Ovary (tissue), 9 donors: ENCODE data around the gene STMN3. TPM values are rescaled to one million over a fixed set of nuclear protein-coding genes. Genes with fewer than 3 reads are reported as not detected.

Experiments
- DNase-seq, 5 donors: peaks; one replicate each; pipeline ENCODE4 v3.0.0-alpha.2; 2019 to 2020
- H3K27ac ChIP-seq, 2 donors: fragments of 200-600 bp; one replicate each; pipeline versions ENCODE4 v1.5.1 to v1.8.0; 2019 to 2022
- H3K27me3 ChIP-seq: fragments of 200-600 bp; one replicate; pipeline ENCODE4 v1.8.0; 2022
- H3K36me3 ChIP-seq: fragments of 200-600 bp; sonication (generic); one replicate; pipeline ENCODE4 v1.5.1; 2019
- H3K4me1 ChIP-seq: one replicate; pipeline ENCODE4 v1.8.1; 2013; ENCODE audit warnings: mild to moderate bottlenecking, moderate library complexity; ENCODE audit not compliant: insufficient read depth
- H3K4me3 ChIP-seq: fragments of 200-600 bp; sonication (generic); one replicate; pipeline ENCODE4 v1.5.1; 2017
- H3K9me3 ChIP-seq, 2 donors: fragments of 200-600 bp in 1 of 2; sonication (generic) in 1 of 2; one replicate each; pipeline versions ENCODE4 v1.5.1 to v1.8.1; 2013 to 2019; ENCODE audit warnings: mild to moderate bottlenecking in 1 of 2, moderate library complexity in 1 of 2
- EP300 ChIP-seq: sonication (generic); formaldehyde crosslinking; IDR thresholded peaks from one replicate; pipeline ENCODE4 v1.6.1; 2017; ENCODE audit warnings: antibody characterized with exemption
- POLR2A ChIP-seq: fragments of 450-650 bp; IDR thresholded peaks from one replicate; pipeline ENCODE4 v1.6.1; 2017; ENCODE audit warnings: antibody characterized with exemption, mild to moderate bottlenecking, moderate library complexity
- WGBS, 3 donors: extraction: QIAGEN DNeasy Blood & Tissue Kit in 1 of 3; methylation state at CpG; one replicate each; pipeline versions ENCODE4 v1.1.5 to v1.1.7; 2013 to 2017; 5-methylcytosine and 5-hydroxymethylcytosine counted together
- intact Hi-C, 4 donors: fragments of 100-400 bp; cut with DNase I; formaldehyde crosslinking; loops; one replicate each; pipeline versions ENCODE4 v1.11.0 to v1.15.1; 2022 to 2023
- polyA plus RNA-seq, 2 donors: library from polyadenylated mRNA; stranded (reverse); fragments of 200-250 nt in 1 of 2; fragments of 350-450 nt in 1 of 2; fragmentation: Illumina TruSeq in 1 of 2; extraction: RNeasy Lipid Tissue Mini Kit (QIAGEN cat#74804) in 1 of 2; gene quantifications; one replicate each; pipeline ENCODE4 v1.2.3, GENCODE V29; 2013 to 2014
- total RNA-seq, 7 donors: library from RNA; depleted of rRNA in 2 of 7; stranded (reverse); fragments of >200 nt in 2 of 7; fragmentation: NEBNext Ultra II Directional in 3 of 7; extraction: Animal tissue kit (Norgen Biotek cat#: 25700) in 3 of 7; gene quantifications; one replicate each; pipeline versions ENCODE4 v1.1.0 to v1.2.4, GENCODE V29; 2016 to 2023
- TF ChIP-seq, protein P1 (sequence below), 3 donors: fragments of 450-650 bp in 2 of 3; fragments of 200-600 bp in 1 of 3; IDR thresholded peaks; one replicate each; pipeline versions ENCODE4 v1.5.1 to v1.8.0; 2016 to 2022; ENCODE audit warnings: antibody characterized with exemption in 3 of 3, mild to moderate bottlenecking in 1 of 3
- donor health status: DM: no; HTN: no; CAD: no; lungs with moderate emphysema.
- donor health status: DM: no; HTN: no; CAD: no.
- donor health status: Bipolar disorder and iron deficiency.
- donor health status: DM: yes; HTN: yes; CAD: no.
- donor health status: DM: no; HTN: no; CAD: no.
- donor health status: DM: yes; HTN: yes; CAD: no.

STMN3 gene
- total and polyA plus RNA-seq, 9 donors, result 7.4 to 91.1 (median 58.7) TPM

DNA sequence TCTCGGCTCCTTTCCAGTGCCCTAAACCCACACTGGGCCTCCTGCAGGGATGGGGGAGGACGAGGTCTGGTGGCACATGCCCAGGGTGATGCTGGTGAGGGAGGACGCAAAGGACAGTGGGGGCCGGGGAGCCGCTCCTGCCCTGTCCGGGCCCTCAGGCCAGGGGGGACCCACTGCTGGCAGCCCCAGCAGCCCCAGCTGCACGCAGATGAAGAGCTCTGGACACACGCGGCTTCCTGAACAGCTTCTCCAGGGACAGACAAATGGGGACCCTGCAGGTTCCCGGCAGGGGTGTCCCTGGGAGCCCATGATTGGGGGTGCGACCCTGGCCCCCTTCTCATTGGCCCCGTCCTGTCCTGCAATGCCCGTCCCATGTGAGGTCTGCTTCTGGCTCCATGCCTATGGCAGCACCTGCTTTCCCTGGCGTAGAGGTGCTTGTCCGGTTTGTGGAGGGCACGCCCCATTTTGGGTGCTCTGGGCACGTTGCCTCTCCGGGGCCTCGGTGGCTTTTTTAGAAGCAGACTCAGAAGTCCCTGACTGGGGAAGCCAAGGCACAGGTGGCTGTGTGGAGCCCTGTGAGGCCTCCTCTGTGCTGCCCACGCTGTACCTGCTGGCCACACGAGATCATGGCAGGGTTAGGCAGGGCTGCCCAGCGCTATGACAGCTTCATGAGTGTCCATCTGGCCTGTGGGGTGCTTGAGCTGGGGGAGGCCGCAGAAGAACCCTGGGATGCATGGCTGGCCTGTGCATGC is 27.8 kb upstream of the STMN3 start:
- DNase-seq, result no peak
- intact Hi-C loops, result no loop called here
- WGBS, 3 donors, result 91 to 95% (median 94%) methylated on average over 18 to 23 of the region's 23 CpGs
- H3K9me3 ChIP-seq, result no peaks in the 10 kb centered on the region
- H3K4me3 ChIP-seq, result no peak overlapping the region
- no peaks in the 10 kb centered on the region for H3K27me3 ChIP-seq
- H3K27ac ChIP-seq, result no peak overlapping the region
- no peak for TF ChIP-seq EP300
- TF ChIP-seq, protein P1, sequence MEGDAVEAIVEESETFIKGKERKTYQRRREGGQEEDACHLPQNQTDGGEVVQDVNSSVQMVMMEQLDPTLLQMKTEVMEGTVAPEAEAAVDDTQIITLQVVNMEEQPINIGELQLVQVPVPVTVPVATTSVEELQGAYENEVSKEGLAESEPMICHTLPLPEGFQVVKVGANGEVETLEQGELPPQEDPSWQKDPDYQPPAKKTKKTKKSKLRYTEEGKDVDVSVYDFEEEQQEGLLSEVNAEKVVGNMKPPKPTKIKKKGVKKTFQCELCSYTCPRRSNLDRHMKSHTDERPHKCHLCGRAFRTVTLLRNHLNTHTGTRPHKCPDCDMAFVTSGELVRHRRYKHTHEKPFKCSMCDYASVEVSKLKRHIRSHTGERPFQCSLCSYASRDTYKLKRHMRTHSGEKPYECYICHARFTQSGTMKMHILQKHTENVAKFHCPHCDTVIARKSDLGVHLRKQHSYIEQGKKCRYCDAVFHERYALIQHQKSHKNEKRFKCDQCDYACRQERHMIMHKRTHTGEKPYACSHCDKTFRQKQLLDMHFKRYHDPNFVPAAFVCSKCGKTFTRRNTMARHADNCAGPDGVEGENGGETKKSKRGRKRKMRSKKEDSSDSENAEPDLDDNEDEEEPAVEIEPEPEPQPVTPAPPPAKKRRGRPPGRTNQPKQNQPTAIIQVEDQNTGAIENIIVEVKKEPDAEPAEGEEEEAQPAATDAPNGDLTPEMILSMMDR (IDR thresholded peaks at IDR 0.05), result no peak
- no peak for TF ChIP-seq POLR2A
- H3K4me1 ChIP-seq, result no peaks in the 10 kb centered on the region
- H3K36me3 ChIP-seq, result no peaks in the 10 kb centered on the region

DNA sequence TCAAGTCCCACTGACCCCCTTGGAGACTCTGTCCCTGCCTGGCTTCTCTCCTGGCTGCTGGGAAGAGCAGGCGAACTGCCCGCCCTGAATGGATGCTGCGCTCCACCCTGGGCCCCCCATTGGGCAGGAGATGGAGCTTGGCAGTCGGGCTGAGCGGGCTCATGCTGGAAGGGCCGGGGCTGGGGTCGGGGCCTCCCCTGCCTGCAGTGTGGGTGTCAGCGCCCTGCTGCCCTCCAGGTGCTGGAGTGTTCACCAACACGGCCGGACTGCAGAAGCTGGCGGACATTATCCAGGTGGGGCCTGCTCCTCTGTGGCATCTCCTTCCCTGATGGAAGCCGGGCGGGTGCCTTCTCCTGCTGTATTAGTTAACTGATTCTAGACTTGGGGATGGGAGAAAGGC is 27.2 kb upstream of the STMN3 start:
- H3K4me3 ChIP-seq, result no peak overlapping the region
- no peaks in the 10 kb centered on the region for H3K27me3 ChIP-seq
- WGBS, 3 donors, result 92 to 95% (median 93%) methylated on average over 12 to 13 of the region's 13 CpGs
- DNase-seq, result no peak
- H3K9me3 ChIP-seq, result no peaks in the 10 kb centered on the region
- TF ChIP-seq, protein P1 (IDR thresholded peaks at IDR 0.05), result no peak
- TF ChIP-seq POLR2A, result no peak
- TF ChIP-seq EP300, result no peak
- no peaks in the 10 kb centered on the region for H3K4me1 ChIP-seq
- H3K27ac ChIP-seq, result no peak overlapping the region
- intact Hi-C loops, result no loop called here
- H3K36me3 ChIP-seq, result no peaks in the 10 kb centered on the region

DNA sequence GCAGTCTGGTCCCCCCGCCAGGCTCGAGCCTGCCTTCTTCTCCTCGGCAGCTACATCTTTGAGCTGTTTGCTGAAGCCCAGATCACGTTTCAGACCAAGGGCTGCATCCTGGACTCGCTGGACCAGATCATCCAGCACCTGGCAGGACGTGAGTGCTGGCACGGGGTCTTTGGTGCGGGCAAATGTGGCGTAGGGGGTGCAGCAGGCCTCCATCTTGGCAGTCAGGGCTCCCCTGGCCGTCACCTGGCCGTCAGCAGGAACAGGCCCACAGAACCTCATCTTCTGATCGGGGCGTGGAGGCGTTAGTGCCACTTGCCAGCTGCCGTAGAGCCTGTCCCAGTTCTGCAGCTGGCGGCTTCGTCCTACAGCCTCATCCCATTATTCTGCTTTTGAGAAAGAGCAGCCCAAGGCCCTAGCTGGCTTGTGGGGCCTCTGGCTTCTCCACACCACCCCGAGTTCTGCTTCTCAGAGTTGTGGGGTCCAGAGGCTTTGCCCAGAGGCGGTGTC is 26.6 kb upstream of the STMN3 start:
- Histone ChIP-seq H3K36me3 (no peaks in the 10 kb centered on the region), H3K27me3 (no peaks in the 10 kb centered on the region), H3K27ac (no peak overlapping the region), H3K9me3 (no peaks in the 10 kb centered on the region), H3K4me3 (no peak overlapping the region), H3K4me1 (no peaks in the 10 kb centered on the region)
- intact Hi-C loops, result no loop called here
- 93 to 95% (median 94%) methylated on average over 19 of the region's 19 CpGs for WGBS, 3 donors
- DNase-seq, result no peak
- TF ChIP-seq, protein P1 (IDR thresholded peaks at IDR 0.05), result no peak
- TF ChIP-seq EP300 (no peak), POLR2A (no peak)

DNA sequence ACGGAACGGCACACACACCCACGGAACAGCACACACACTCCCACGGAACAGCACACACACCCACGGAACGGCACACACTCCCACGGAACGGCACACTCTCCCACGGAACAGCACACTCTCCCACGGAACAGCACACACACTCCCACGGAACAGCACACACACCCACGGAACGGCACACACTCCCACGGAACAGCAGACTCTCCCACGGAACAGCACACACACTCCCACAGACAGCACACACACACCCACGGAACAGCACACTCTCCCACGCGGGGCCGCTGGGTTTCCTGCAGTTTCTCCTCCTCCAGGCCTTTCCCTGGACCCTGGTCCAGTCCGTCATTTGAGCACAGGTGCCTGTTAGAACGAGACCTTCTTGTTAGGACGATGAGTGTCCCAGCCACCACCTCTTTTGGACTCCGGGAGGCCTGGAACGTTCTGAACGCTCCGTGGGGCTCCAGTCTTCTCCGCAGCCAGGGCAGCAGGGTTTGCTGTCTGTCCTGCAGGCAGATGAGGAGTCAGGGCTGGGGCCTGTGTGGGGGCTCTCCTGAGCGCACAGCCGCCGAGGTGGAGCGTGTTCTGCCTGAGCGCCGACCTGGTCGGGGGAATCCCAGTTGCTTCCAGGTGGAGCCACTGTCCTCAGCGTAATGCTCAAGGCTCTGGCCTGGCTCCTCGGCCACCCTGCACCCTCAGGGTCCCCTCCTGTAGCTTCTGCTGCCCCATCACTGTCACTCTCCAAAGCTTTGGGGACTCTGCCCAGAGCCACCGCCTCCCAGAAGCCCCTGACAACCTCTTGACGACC is 25.6 kb upstream of the STMN3 start:
- Histone ChIP-seq H3K4me1 (no peaks in the 10 kb centered on the region), H3K27me3 (no peaks in the 10 kb centered on the region), H3K36me3 (no peaks in the 10 kb centered on the region), H3K9me3 (no peaks in the 10 kb centered on the region), H3K27ac (no peak overlapping the region), H3K4me3 (no peak overlapping the region)
- no peak for DNase-seq
- 67 to 80% (median 69%) methylated on average over 38 of the region's 38 CpGs for WGBS, 3 donors
- intact Hi-C loops, result no loop called here
- TF ChIP-seq, protein P1 (IDR thresholded peaks at IDR 0.05), result no peak
- TF ChIP-seq POLR2A (no peak), EP300 (no peak)
